Activated CD8-positive, alpha-beta memory T cell treated with anti-CD3 and anti-CD28 coated beads, Interleukin-2, amount 50 U/mL, for 4 hours (primary cell): ENCODE results near the gene GTPBP1.

Source experiments
- DNase-seq: peaks from one replicate; pipeline ENCODE4 v3.0.0-alpha.2; 2020

GTPBP1 gene

GRCh38 chr22:38705235-38706100, at the start of gene GTPBP1:
GTPBP1 (plus strand) TSS chr22:38705944; CDS start chr22:38705956, 12 bp downstream.
- peak; percentile 93 for DNase-seq

- DNase-seq, result peak; percentile 80
Observed at GRCh38 chr22:38656256-38657044, 49.3 kb upstream of the GTPBP1 start, which contains the start of the genes CBY1 and FAM227A. CBY1 (plus strand) TSS chr22:38656638; CDS start chr22:38668055, 11,417 bp downstream. FAM227A (minus strand) TSS chr22:38656392; CDS start chr22:38650168, 6,224 bp downstream.

GRCh38 chr22:38657045-38657909, 48.5 kb upstream of the GTPBP1 start:
- no peak for DNase-seq

DNA sequence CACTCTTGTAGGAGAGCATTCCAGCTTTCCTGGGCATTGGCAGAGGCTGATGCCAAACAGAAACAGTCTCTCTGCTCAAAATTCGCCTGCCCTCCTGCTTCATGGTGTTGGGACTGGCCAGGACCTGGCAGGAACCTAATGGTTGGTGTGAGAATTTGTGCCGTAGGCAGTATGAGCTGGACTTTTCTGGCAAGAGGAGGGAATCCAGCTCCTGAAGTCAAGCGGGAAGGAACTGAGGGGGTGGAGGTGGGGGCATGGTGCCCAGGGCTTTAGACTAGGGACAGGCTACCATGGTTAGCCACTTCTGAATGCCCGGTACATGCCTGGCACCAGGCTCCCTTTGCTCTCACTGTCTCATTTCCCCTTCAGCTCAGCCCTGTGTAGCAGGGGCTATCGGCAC, 30.9 kb upstream of the GTPBP1 start:
- DNase-seq, result no peak

DNA sequence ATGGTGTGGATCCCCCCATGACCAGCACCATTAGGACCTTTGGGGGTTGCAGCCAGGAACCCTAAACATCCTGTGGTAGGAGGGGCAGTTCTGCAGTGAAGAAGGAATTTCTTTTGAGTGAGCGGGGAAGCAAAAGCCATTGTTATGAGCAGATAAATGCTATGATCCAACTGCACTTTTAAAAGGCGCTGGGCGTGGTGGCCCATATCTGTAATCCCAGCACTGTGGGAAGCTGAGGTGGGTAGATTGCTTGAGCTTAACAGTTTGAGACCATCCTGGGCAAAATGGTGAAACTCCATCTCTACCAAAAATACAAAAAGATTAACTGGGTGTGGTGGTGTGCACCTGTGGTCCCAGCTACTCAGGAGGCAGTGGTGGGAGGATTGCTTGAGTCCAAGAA, 29.9 kb upstream of the GTPBP1 start:
- DNase-seq, result no peak

DNA sequence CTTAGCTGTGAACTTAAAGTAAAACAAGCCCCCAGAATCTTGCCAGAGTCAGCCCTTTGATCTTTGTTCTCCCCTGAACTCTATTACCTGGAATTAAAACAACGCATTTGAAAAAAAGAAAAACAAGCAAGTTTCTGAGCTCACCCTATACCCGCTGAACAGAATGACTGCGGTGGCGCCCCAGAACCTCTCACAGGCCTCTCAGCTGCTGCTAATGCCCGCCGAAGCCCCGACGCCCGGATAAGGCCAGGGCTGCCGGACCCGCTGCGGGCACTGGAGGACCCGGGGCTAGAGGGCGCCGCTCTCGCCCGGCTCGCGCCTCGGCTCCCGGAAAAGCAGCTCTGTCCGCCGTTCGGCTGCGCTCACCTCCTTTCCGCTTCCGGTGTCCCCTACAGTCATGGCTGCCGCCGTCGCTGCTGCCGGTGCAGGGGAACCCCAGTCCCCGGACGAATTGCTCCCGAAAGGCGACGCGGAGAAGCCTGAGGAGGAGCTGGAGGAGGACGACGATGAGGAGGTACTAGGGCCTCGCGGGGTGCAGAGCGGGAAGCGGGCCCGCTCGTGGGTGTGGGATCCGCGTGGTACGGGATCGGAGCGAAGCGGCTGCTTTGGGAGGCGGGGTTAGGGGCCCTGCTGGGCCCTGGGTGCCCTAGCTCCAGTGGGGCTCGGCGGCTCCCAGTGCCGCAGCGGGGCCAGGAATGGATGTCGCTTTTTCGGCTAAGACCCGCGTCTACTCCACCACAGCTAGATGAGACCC, 24.0 kb upstream of the GTPBP1 start, which contains the start of gene TOMM22:
TSS of gene TOMM22 (plus strand) at position 376 of the 754 bp plus-strand sequence. CDS start at position 398, 22 bp downstream.
- DNase-seq, result peak; percentile 80

- DNase-seq, result no peak
Observed at GRCh38 chr22:38684895-38685294, 20.8 kb upstream of the GTPBP1 start.

- DNase-seq, result no peak
Observed at GRCh38 chr22:38685761-38686160, 20.0 kb upstream of the GTPBP1 start.

- no peak for DNase-seq
Observed at GRCh38 chr22:38689651-38690050, 16.1 kb upstream of the GTPBP1 start.

DNA sequence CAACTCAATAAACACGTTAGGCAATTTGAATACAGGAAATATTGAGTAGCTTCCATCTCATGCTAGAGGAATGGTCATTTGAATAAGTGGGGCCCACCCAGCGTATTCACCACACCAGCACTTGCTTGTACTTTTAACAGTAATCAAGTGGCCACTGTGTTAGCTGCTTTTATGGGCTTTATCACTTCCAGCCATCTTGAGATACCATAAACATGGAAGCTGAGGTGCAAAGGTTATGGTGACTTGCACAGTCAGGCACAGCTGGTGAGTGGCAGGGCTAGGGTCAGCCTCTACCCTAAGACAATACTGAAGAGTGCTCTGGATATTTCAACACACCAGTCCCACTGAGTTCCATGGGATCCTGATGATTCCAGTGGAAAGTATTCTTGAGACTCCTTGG, 11.7 kb upstream of the GTPBP1 start:
- DNase-seq, result no peak

GRCh38 chr22:38694940-38695339, 10.8 kb upstream of the GTPBP1 start:
- no peak for DNase-seq

DNA sequence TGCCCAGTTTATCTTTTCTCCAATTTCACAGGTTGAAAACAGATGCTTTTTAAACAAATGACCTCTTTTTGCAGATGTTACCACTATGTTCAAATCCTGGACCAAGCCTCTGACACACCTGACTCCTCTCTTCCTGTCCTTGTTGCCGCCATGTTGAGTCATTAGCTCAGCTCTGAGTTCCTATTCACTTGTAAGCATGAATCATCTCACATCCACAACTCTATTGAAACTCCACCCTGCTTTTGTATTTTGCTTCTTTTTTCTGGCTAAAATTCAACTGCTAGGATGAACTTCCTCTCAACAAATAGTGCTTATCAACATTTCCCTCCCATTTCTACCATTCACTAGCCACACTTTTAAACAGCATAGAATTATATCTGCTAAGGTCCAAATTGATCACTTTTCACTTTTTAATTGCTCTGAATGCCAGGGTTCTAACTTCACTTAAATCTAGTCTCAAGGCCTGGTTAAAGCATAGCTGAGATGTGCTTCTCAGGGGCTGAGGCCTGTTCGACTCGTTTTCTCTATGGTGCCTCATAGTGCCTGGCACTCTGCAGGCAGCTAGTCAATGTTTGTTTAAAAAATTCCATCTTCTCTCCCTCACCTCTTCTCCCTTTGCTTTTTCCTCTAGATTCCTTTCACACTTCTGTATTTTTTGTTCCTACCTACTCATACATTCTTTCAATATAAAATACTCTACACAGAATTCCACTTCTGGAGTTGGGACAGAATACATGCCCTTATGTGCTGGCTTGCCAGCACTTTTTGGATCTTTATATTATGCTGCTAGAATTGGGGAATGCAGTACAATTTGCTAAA, 8.9 kb upstream of the GTPBP1 start:
- DNase-seq, result peak; percentile 48

- no peak for DNase-seq
Observed at GRCh38 chr22:38697425-38698089, 8.2 kb upstream of the GTPBP1 start.

DNA sequence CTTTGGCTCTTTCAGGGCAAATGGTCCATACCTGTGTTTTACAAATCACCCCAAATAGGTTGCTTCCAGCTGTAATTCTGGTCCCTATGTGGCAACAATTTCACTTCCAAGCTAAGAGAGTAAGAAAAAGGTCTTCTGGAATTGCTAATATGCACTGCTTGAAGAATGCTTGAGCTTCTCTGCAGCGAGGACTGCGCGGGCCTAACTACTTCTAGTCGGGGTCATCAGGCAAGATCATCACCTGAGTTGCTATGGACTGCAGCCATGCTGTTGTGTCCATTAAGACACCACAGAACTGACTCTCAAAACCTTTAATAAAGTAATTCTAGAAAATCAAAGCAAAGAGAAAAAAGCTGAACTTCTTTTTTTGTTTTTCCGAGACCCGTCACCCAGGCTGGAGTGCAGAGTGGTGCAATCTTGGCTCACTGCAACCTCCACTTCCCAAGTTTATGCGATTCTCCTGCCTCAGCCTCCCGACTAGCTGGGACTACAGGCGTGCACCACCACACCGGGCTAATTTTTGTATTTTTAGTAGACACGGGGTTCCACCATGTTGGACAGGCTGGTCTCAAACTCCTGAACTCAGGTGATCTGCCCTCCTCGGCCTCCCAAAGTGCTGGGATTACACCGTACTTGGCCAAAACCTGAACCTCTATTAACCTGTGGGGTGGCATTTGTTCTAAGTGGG, 7.2 kb upstream of the GTPBP1 start:
- no peak for DNase-seq

- DNase-seq, result no peak
Observed at GRCh38 chr22:38699143-38699542, 6.6 kb upstream of the GTPBP1 start.

DNA sequence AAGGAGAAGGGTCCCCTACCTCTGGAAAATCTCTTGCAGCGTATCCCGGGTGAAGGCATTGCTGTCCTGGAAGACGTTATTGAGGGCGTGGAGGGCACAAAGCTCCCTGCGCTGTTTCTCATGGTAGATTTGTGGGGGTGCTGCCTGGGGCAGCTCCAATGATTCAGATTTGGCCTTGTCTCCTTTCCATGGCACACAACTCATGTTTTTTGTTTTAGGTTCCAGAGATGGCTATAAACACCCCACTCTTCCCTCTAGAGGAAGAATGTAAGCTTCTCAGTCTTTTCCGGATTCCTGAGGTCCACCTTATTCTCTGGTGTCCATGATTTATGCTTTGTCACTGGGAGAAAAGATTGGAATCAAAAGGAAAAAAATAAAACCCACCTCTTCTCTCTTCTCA, 6.0 kb upstream of the GTPBP1 start:
- no peak for DNase-seq

GRCh38 chr22:38700270-38700788, 5.4 kb upstream of the GTPBP1 start:
- no peak for DNase-seq

DNA sequence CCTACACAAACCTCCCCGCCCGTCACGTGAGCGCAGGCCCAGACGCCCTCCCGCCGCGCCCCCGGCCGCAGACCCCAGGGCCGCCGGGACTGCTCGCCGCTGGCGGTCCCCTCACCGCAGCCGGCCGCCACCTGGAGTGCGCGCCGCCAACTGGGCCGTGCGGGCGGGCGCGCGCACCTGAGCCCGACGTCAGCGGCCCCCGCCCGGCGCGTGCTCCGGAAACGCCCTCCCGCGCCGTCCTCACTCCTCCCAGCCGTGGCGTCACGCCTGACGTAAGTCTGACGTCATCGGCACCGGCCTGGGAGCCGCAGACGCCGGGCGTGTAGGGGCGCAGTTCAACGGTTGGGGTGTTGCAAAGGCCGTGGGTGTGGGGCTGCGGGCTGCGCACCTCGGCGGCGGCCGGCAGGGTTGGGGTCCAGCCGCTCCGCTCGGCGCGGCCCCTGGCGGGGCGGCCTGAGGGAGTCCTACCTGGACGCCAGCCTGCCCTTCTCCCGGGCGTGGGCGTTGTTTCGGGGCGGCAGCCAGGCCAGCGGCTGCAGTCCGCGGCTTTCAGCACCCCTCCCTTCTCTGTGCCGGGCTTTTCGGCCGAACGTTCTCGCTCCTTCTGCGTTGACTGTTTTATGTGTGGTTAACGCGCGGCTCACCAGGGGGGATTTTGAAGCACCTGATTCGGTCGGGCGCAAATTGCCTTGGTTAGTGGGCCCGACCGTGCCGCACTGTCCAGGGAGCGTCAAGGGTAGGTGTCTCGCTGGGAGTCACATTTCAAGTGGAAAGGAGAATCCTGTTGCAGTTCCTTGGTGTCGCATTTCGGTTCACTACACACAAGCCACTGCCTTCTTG, 4.7 kb upstream of the GTPBP1 start, which contains the start of gene JOSD1:
TSS of gene JOSD1 (minus strand) at position 155 of the 840 bp plus-strand sequence. CDS start 956 bp downstream, outside the sequence.
- peak; percentile 99 for DNase-seq
